Measurements from ENCODE around the gene CEP97.
A peak's percentile ranks its signal among the peaks of the same experiment; 100 is the strongest.

The CEP97 gene

GRCh38 chr3:101816215-101817149, 92.1 kb downstream of the CEP97 start:
- no peak for TF ChIP-seq EZH2phosphoT487 (IDR thresholded peaks at IDR 0.05; ENCODE audit: borderline replicate concordance, low read length)
- TF ChIP-seq, protein P1, sequence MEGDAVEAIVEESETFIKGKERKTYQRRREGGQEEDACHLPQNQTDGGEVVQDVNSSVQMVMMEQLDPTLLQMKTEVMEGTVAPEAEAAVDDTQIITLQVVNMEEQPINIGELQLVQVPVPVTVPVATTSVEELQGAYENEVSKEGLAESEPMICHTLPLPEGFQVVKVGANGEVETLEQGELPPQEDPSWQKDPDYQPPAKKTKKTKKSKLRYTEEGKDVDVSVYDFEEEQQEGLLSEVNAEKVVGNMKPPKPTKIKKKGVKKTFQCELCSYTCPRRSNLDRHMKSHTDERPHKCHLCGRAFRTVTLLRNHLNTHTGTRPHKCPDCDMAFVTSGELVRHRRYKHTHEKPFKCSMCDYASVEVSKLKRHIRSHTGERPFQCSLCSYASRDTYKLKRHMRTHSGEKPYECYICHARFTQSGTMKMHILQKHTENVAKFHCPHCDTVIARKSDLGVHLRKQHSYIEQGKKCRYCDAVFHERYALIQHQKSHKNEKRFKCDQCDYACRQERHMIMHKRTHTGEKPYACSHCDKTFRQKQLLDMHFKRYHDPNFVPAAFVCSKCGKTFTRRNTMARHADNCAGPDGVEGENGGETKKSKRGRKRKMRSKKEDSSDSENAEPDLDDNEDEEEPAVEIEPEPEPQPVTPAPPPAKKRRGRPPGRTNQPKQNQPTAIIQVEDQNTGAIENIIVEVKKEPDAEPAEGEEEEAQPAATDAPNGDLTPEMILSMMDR (IDR thresholded peaks at IDR 0.05; ENCODE audit: low read depth, low read length, poor library complexity, severe bottlenecking) = no peak
- H3K27me3 ChIP-seq (ENCODE audit: control insufficient read depth, low read length) = no peaks in the 10 kb centered on the region
- peaks cover 5% of the 10 kb centered on the region for H3K79me2 ChIP-seq (ENCODE audit: control insufficient read depth, low read length)

GRCh38 chr3:101817992-101818391, 93.6 kb downstream of the CEP97 start:
- Histone ChIP-seq H3K9me3 (ENCODE audit: control insufficient read depth, insufficient read depth, low read length) (no peaks in the 10 kb centered on the region), H3K27me3 (ENCODE audit: control insufficient read depth, low read length) (no peaks in the 10 kb centered on the region), H3K4me3 (ENCODE audit: low read length) (peak overlapping the region; percentile 19), H3K9me2 (replicated peaks; ENCODE audit: control insufficient read depth, low read length) (no peaks in the 10 kb centered on the region), H3F3A (ENCODE audit: control insufficient read depth, insufficient read depth) (peaks cover 13% of the 10 kb centered on the region), H3K36me3 (ENCODE audit: control insufficient read depth, low read length) (peaks cover 41% of the 10 kb centered on the region), H3K4me1 (ENCODE audit: control insufficient read depth, low read length) (peaks cover 58% of the 10 kb centered on the region), H3K4me2 (ENCODE audit: low read length) (peak overlapping the region; percentile 67), H3K27ac (ENCODE audit: low read depth, low read length) (peak overlapping the region; percentile 83), H3K79me2 (ENCODE audit: control insufficient read depth, low read length) (peaks cover 5% of the 10 kb centered on the region), H4K20me1 (ENCODE audit: control insufficient read depth, insufficient read depth, low read depth, low read length) (no peaks in the 10 kb centered on the region)
- no peak for TF ChIP-seq EZH2phosphoT487 (IDR thresholded peaks at IDR 0.05; ENCODE audit: borderline replicate concordance, low read length)
- TF ChIP-seq, protein P1 (IDR thresholded peaks at IDR 0.05; ENCODE audit: low read depth, low read length, poor library complexity, severe bottlenecking) = no peak

More at GRCh38 chr3:101816215-101817149, 92.1 kb downstream of the CEP97 start:
- no peak overlapping the region; the same call in 1 of the 2 replicates for H3K4me3 ChIP-seq (ENCODE audit: low read length)
- H3K9me3 ChIP-seq (ENCODE audit: control insufficient read depth, insufficient read depth, low read length) = no peaks in the 10 kb centered on the region
- H3F3A ChIP-seq (ENCODE audit: control insufficient read depth, insufficient read depth) = peaks cover 9% of the 10 kb centered on the region; the same call in 1 of the 2 replicates
- H3K4me2 ChIP-seq (ENCODE audit: low read length) = no peak overlapping the region
- H3K36me3 ChIP-seq (ENCODE audit: control insufficient read depth, low read length) = peaks cover 34% of the 10 kb centered on the region
- no peaks in the 10 kb centered on the region for H4K20me1 ChIP-seq (ENCODE audit: control insufficient read depth, insufficient read depth, low read depth, low read length)
- H3K9me2 ChIP-seq (replicated peaks; ENCODE audit: control insufficient read depth, low read length) = no peaks in the 10 kb centered on the region
- H3K4me1 ChIP-seq (ENCODE audit: control insufficient read depth, low read length) = peaks cover 59% of the 10 kb centered on the region
- peak overlapping the region; percentile 83 for H3K27ac ChIP-seq (ENCODE audit: low read depth, low read length)

DNA sequence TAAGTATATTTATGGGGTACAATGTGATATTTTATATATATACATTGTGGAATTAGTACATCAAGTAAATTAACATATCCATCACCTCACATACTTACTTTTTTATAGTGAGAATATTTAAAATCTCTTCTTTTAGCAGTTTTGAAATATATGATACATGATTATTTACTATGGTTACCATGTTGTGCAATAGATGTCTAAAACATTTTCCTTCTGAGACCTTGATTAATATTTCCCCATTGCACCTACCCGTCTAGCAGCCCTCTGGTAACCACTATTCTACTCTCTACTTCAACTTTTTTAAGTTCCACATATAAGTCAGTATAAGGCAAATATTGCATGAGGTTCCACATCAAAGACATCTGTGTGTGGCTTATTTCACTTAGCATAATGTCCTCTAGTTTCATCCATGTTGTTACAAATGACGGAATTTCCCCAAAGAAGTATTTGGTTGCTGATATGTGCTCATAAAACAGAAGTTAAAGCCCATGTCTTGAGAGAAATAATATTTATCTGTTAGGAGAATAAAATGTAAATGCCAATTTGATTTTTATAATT, 95.3 kb downstream of the CEP97 start:
- H3K4me2 ChIP-seq (ENCODE audit: low read length) = peak overlapping the region; percentile 26; the same call in 1 of the 2 replicates

More for the DNA sequence above, 95.3 kb downstream of the CEP97 start:
- Histone ChIP-seq H3F3A (ENCODE audit: control insufficient read depth, insufficient read depth) (peaks cover 13% of the 10 kb centered on the region), H3K27me3 (ENCODE audit: control insufficient read depth, low read length) (no peaks in the 10 kb centered on the region), H3K36me3 (ENCODE audit: control insufficient read depth, low read length) (peaks cover 41% of the 10 kb centered on the region), H3K4me3 (ENCODE audit: low read length) (no peak overlapping the region), H3K9me3 (ENCODE audit: control insufficient read depth, insufficient read depth, low read length) (no peaks in the 10 kb centered on the region), H3K27ac (ENCODE audit: low read depth, low read length) (peak overlapping the region; percentile 18; the same call in 1 of the 2 replicates), H4K20me1 (ENCODE audit: control insufficient read depth, insufficient read depth, low read depth, low read length) (no peaks in the 10 kb centered on the region), H3K4me1 (ENCODE audit: control insufficient read depth, low read length) (peaks cover 47% of the 10 kb centered on the region), H3K79me2 (ENCODE audit: control insufficient read depth, low read length) (no peaks in the 10 kb centered on the region; the same call in 1 of the 2 replicates), H3K9me2 (replicated peaks; ENCODE audit: control insufficient read depth, low read length) (no peaks in the 10 kb centered on the region)
- TF ChIP-seq, protein P1 (IDR thresholded peaks at IDR 0.05; ENCODE audit: low read depth, low read length, poor library complexity, severe bottlenecking) = no peak
- no peak for TF ChIP-seq EZH2phosphoT487 (IDR thresholded peaks at IDR 0.05; ENCODE audit: borderline replicate concordance, low read length)

All from DOHH2 (cell line).